ENCODE results near the gene ALDH9A1. TPM values are rescaled to one million over a fixed set of nuclear protein-coding genes. Genes with fewer than 3 reads are reported as not detected.

The ALDH9A1 gene
- total RNA-seq, 4 donors from 2014 or later, result 42.6 to 73.1 (median 66.1) TPM

GRCh38 chr1:165632152-165632469, 66.3 kb downstream of the ALDH9A1 start:
- no peak for TF ChIP-seq POLR2A (IDR thresholded peaks at IDR 0.05; ENCODE audit: low read depth)
- no peak for TF ChIP-seq CTCF (IDR thresholded peaks at IDR 0.05)
- peak in 1 of 2 donors; percentile 0 for TF ChIP-seq POLR2AphosphoS5 (IDR thresholded peaks at IDR 0.05)
- peaks cover 48 to 60% (median 57%) of the 10 kb centered on the region in 4 donors for H3K4me1 ChIP-seq
- peak overlapping the region; percentile 91 to 95 (median 92) for H3K27ac ChIP-seq (replicated peaks in 1 of 4)
- no peaks in the 10 kb centered on the region for H3K9me3 ChIP-seq
- no peak for DNase-seq (ENCODE audit: extremely low spot score)
- H3K27me3 ChIP-seq, result no peaks in the 10 kb centered on the region
- peaks cover 0 to 16% (median 0%) of the 10 kb centered on the region in 4 donors for H3K36me3 ChIP-seq
- peak overlapping the region; percentile 65 to 88 (median 86) for H3K4me3 ChIP-seq
- 19% methylated on average over 5 of the region's 5 CpGs for WGBS
- intact Hi-C loops (cut with DNase I), result loop anchor here (5.0 kb wide), 3 partner anchors 35 to 135 kb away; partner anchors contain the start of genes ALDH9A1 and TMCO1

- peaks cover 42 to 55% (median 51%) of the 10 kb centered on the region in 4 donors for H3K4me1 ChIP-seq
Measured at GRCh38 chr1:165631342-165632151, 66.8 kb downstream of the ALDH9A1 start.

DNA sequence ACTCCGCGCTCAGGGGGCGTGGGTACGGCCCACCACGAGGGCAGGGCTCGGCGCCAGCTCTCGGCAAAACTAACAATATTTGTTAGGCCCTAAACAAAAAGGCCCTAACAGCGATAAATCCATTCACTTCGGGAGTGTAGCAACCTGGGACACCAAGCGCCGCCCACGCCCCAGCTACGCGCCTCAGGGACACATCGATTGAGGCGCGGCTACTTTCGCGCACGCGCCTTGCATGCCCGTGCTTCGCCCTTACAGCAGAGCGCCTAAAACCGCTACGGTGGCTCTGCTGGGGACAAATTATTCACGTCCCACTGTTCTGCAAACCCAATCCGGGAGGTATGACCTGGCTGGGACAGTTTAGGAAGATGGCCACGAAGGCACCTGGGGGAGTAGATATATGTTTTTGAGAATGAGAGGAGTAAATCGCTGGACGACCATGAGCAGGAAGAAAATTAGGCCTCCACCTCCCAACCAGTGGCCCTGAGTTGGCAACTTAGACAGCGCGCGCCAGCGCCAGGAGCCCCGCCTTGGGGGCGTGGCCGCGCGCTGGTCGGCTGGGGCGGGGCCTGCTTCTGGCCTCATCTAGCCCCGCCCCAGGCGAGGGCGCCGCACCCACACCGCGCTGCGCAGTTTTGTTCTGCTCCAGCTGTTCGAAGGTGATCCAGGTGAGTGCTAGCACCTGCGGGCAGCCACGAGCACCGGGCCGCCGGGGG, 67.6 kb downstream of the ALDH9A1 start, which contains the start of gene MGST3:
Gene MGST3, plus strand, starts transcription at position 606 of the 713 bp plus-strand sequence. CDS start 18,614 bp downstream, outside the sequence.
- H3K27me3 ChIP-seq, result no peaks in the 10 kb centered on the region
- peak; percentile 81 to 96 for TF ChIP-seq POLR2AphosphoS5 (IDR thresholded peaks at IDR 0.05)
- no peak for TF ChIP-seq CTCF (IDR thresholded peaks at IDR 0.05)
- peak; percentile 78 for TF ChIP-seq POLR2A (IDR thresholded peaks at IDR 0.05; ENCODE audit: low read depth)
- TF ChIP-seq EP300 (IDR thresholded peaks at IDR 0.05), result no peak
- H3K27ac ChIP-seq (replicated peaks in 1 of 4), result peak within 1 kb of the TSS; percentile 91 to 95 (median 92)
- no peaks in the 10 kb centered on the region for H3K9me3 ChIP-seq
- H3K4me3 ChIP-seq, result peak within 1 kb of the TSS; percentile 65 to 88 (median 86)
- WGBS, result under 1% methylated on average over 16 of the region's 56 CpGs
- intact Hi-C loops (cut with DNase I), result loop anchor here (5.0 kb wide), 3 partner anchors 33 to 137 kb away; partner anchors contain the start of genes ALDH9A1 and TMCO1
- H3K36me3 ChIP-seq, result peaks cover 0 to 5% (median 0%) of the 10 kb centered on the region in 4 donors
- H3K4me1 ChIP-seq, result peaks cover 34 to 47% (median 44%) of the 10 kb centered on the region in 4 donors
- DNase-seq (ENCODE audit: extremely low spot score), result peak; percentile 97

More at GRCh38 chr1:165631342-165632151, 66.8 kb downstream of the ALDH9A1 start:
- WGBS, result under 1% methylated on average over 31 of the region's 31 CpGs
- TF ChIP-seq EP300 (IDR thresholded peaks at IDR 0.05) (no peak), CTCF (IDR thresholded peaks at IDR 0.05) (peak in 1 of 3 experiments; percentile 5), POLR2AphosphoS5 (IDR thresholded peaks at IDR 0.05) (peak; percentile 21 to 68)
- Histone ChIP-seq H3K27me3 (no peaks in the 10 kb centered on the region), H3K9me3 (no peaks in the 10 kb centered on the region), H3K27ac (replicated peaks in 1 of 4) (peak overlapping the region; percentile 91 to 95 (median 92)), H3K36me3 (peaks cover 0 to 12% (median 0%) of the 10 kb centered on the region in 4 donors), H3K4me3 (peak overlapping the region; percentile 65 to 88 (median 86))
- intact Hi-C loops (cut with DNase I), result loop anchor here (5.0 kb wide), 3 partner anchors 34 to 136 kb away; partner anchors contain the start of genes ALDH9A1 and TMCO1
- DNase-seq (ENCODE audit: extremely low spot score), result no peak

DNA sequence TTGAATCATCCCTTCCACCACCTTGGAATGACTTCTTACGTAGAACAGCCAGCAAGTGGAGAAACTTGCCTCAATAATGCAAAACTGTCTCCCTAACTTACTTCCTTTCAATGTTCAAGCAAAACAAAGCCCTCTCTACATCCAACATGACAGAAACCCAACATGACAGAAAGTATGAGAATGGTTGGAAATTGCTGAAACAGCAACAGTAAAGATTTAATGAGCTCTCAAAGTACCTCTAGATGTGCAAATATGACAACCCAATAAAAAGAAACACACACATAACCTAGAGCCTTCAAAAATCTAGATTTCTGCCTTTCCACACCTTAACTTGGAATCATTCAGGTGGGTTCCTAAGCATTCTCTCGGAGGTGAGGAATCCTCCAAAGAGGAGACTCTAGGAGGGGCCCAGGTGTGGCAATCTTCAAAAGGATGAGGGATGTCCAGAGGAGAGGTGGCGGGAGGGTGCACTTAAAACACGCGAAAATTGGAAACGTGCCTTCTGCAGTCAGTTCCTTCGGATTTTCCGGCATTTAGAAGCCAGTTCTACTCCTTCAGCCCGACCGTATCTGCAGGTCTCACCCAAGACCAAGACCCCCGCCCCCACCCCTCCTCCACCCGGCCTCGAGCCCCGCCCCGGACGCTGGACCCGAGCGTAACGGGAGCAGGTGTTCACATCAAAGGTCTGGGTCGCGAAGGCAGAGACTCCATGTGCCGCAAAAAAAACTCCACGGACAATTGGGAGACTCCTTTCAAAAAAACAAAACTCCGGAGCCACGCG, 68.3 kb downstream of the ALDH9A1 start:
- Histone ChIP-seq H3K4me1 (peaks cover 27 to 40% (median 36%) of the 10 kb centered on the region in 4 donors), H3K9me3 (no peaks in the 10 kb centered on the region), H3K27me3 (no peaks in the 10 kb centered on the region), H3K4me3 (peak overlapping the region; percentile 65 to 88 (median 86)), H3K36me3 (no peaks in the 10 kb centered on the region), H3K27ac (replicated peaks in 1 of 4) (peak overlapping the region; percentile 91 to 95 (median 92))
- no peak for DNase-seq (ENCODE audit: extremely low spot score)
- intact Hi-C loops (cut with DNase I), result loop anchor here (5.0 to 10.0 kb wide), 4 partner anchors 33 to 195 kb away; partner anchors contain the start of genes ALDH9A1, TMCO1 and UCK2
- TF ChIP-seq POLR2A (IDR thresholded peaks at IDR 0.05; ENCODE audit: low read depth), result no peak
- WGBS, result 9% methylated on average over 15 of the region's 26 CpGs

All from esophagus muscularis mucosa (tissue), 4 donors.